Fibroblast of skin of right quadriceps (primary cell): ENCODE data around the gene WDR33.
A peak's percentile ranks its signal among the peaks of the same experiment; 100 is the strongest.

Source experiments
- DNase-seq: peaks from one replicate; pipeline ENCODE4 v3.0.0-alpha.2; 2013

WDR33 gene

GRCh38 chr2:127715778-127716449 lies 95.1 kb downstream of the WDR33 start:
- DNase-seq: no peak

DNA sequence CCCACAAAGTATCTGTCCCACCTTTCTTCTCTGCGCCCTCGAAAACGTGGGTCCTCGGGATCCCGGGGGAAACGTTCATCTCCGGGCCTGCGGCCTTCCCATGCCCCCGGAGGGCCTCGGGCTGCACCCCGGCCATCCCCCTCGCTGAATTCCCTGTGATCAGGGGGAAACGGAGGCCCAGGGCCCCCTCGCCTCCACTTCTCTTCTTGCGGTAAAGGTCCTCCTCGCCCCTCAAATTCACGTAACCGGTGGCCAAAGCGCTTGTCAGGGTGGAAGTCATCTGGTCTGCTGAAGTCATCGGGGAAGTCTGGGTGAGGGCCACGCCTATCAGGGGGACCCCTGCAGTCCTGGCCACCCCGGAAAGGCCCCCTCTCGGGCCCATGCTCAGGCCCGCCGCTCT lies 97.4 kb downstream of the WDR33 start:
- no peak for DNase-seq

DNA sequence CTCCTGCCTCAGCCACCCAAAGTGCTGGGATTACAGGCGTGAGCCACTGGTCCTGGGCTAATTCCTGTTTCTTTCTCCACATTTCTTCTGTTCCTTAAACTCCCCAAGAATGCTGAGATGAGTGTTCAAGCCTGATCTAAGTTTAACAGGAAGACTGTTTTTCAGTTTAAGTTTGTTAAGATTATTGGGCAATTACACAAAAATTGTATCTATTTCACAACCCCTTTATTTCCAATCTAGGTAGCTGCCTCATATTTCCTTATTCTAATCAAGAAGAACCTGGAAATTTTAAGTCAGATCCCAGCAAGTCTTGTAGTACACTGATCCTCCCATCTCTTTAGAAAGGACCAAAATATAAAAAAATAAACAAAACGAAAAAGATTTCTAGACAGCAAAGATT lies 98.0 kb downstream of the WDR33 start:
- DNase-seq: no peak

- DNase-seq: no peak
Measured at GRCh38 chr2:127709336-127709735, 101.6 kb downstream of the WDR33 start.

GRCh38 chr2:127707890-127708648 lies 102.9 kb downstream of the WDR33 start:
- DNase-seq: no peak

- no peak for DNase-seq
Measured at GRCh38 chr2:127706215-127706990, 104.6 kb downstream of the WDR33 start.

- peak; percentile 38 for DNase-seq
Measured at GRCh38 chr2:127705391-127706065, 105.4 kb downstream of the WDR33 start.

DNA sequence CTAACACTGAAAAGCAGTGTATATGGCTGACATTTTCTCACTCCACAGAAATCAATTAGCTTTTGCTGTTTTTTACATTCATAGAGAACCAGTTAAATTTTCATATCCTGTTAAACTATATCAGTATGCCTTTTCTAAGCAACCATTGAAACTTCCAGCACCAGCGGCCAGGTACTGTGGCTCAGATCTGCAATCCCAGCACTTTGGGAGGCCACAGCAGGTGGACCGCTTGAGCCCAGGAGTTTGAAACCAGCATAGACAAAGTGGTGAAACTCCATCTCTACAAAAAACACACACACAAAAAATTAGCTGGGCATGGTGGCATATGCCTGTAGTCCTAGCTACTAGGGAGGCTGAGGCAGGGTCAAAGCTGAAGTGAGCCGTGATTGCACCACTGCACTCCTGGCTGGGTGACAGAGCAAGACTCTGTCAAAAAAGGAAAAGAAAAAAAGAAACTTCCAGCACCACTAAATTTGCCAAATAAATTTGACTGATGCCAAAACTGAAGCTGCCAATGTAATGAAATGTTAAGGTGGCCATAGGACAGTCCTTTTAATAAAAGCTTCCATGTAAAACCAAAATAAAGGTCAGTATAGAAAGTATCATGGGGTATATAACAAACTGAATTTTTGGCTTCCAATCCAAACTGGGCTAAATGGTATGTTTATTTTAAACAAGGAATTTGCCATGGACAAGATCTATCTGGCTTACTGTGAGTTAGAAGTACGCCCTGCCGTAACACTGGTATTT lies 106.2 kb downstream of the WDR33 start:
- no peak for DNase-seq

GRCh38 chr2:127703282-127703681 lies 107.7 kb downstream of the WDR33 start:
- no peak for DNase-seq

DNA sequence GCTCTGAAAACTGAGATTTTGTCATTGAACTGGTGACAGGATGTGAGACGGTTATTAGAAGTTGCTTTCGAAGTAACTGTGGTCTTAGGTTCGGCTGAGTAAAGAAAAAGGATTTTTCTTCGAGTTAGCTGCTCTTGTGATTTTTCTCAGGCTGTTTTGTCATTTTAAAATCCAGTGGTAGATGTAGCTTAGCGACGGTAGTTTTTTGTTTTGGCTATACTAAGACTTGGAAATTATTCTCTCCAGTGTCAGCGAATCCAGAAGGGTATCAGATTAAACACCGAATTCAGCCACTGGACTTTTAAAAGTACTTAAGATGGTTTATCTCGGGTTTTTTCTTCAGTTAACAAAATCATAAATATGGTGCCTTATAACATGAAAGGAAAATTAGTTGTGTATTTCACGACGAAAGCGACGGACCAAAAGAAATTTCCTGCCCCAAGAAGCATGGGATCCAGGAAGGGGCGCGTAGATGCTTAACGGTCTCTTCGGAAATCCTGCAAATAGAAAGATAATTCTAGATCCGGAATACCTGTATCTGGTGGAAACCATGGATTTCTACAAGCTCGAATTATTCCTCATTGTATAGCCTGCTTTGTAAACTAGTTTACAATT lies 108.5 kb downstream of the WDR33 start:
- no peak for DNase-seq

DNA sequence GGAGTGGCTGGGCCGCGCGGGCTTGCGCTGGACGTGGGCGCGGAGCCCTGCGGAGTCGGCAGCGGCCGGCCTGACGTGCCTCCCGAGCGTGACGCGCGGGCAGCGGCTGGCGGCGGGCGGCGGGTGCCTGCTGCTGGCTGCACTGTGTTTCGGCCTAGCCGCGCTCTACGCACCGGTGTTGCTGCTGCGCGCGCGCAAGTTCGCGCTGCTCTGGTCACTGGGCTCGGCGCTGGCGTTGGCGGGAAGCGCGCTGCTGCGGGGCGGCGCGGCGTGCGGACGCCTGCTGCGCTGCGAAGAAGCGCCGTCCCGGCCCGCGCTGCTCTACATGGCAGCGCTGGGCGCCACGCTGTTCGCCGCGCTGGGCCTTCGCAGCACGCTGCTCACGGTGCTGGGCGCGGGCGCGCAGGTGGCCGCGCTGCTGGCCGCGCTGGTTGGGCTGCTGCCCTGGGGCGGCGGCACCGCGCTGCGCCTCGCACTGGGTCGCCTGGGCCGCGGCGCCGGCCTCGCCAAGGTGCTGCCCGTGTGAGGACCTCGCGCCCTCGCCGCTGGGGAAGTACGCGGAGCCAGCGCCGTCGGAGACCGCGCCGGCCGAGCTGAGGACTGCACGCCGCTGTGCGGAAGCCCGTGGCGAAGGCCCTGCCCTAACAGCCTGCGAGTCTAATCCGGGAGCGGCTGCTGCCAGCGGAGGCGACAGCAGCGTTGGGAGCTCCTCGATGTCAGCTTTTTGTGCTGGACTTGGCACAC lies 109.1 kb downstream of the WDR33 start:
- peak; percentile 66 for DNase-seq

DNA sequence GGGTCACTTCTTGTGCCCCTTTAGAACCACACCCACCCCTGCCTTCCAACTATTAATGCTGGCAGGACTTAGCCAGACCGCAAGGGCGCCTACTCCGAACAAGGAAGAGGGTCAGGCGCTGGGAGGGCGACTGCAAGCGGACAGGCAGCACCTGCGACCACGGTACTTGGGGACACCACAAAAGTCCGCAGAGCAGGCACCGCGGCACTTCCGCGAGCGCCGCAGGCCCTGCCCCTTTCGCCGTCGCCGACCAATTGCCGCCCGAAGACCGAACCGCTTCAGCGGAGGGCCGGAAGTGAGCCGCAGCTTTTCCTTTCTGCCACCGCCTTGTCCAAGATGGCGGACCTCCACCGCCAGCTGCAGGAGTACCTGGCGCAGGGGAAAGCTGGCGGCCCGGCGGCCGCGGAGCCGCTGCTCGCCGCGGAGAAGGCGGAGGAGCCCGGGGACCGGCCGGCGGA lies 109.7 kb downstream of the WDR33 start, which contains the start of gene SFT2D3:
TSS of gene SFT2D3 (plus strand) at position 305 of the 458 bp plus-strand sequence. CDS start at position 337, 32 bp downstream.
- DNase-seq: peak; percentile 89

GRCh38 chr2:127700527-127701192 lies 110.3 kb downstream of the WDR33 start:
- no peak for DNase-seq

DNA sequence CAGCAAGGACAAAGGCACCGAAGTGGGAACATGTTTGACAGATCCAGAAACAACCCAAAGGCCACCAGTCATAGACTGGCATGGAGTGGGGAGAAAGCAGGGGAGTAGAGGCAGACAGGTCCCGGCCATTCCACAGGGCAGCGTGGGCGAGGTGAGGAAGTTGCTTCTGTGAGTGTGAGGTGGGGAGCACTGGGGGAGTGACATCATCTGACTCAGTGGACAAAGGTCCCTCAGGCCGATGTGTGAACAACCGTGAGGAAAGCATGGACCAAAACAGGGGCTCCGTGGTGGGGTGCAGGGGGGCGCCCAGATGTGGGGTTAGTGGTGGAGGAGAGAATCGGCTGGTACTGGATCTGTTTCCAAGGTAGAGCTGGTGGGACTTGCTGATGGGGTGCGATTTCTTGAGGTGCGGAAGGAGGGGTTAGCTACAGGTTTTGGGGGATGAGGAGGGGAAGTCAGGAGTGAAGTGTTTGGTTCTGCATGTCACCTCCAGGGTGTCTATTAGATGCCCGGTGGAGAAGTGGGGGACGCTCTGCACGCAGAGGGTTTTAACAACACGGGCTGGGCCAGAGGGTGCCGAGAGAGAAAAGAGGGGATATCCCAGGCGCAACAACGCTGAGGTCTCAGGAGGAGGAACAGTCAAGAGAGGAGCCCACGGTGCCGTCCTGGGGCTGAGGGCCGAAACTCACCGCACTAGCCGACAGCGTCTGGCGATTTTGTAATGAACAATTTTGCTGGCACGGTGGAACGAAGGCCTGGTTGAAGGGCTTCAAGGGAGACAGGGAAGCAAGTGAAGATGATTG lies 112.2 kb downstream of the WDR33 start:
- DNase-seq: no peak

DNA sequence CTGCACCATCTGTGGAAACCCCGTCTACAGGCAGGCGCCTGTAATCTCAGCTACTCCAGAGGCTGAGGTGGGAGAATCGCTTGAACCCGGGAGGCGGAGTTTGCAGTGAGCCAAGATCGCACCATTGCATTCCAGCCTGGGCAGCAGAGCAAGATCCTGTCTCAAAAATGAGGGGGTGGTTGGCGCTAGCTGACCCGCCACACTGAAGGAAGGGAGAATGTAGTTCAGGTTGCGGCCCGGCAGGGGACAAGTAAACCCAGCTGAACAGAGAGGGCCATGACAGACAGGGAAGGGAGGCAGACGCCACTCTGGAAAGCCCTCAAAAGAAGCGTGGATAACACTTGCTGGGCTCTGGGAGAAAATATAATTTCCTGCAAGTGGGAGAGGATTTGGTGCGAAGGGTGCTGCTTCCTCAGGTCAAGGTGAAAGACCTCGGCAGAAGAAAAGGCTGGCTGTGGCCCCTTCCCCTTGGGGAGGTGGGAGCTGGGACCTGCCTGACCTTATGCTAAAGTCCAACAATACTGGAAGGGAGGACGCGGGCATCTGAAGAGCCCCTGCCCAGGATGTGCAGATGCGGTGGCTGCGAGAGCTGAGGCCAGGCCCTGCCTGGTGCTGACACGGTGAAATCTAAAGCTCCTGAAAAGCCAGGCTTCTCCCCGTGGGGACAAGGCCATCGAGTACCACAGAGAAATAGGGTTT lies 113.3 kb downstream of the WDR33 start:
- no peak for DNase-seq

DNA sequence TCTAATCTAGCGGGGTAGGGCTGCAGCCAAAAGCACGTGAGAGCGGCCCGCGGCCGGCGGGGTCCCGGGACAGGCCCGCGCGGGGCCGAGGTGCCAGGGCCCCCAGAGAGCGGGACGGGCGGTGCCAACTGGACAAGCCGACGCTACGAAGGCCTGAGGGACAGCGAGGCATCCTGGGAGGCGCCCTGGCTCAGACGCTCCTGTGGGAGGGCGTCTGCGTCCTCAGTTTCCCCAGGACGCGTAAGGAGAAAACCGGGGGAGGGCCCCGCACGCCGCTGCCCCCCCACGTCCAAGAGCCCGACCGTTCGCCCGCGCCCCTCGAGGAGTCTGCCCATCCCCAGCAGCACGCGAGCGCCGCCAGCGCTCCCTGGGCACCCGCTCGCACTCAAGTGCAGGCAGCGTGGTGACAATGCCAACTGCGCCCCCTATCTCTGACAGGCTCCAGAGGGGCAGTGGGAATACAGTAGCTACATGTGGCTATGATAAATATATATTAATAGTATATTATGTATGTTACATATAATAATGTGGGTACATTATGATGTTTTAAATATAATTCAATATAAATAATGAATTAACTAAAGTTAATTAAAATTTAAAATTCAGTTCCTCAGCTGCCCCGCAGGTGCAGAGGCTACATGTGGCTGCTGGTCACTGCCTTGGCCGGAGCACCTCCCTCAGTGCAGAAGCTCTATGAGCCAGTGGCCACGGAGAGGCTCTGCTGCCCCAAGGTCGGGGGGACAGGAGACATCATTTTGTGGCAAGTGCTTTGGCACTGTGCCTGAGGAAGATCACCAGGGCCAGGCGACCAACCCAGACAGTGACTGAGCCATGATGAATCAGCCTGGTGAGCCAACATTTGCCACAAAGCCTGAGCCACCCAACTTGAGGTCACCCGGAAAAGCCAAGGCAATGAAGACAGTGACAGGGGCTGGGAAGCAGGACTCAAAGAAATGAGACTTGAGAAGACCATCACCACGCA lies 115.2 kb downstream of the WDR33 start:
- DNase-seq: peak; percentile 59

GRCh38 chr2:127694986-127695385 lies 116.0 kb downstream of the WDR33 start:
- DNase-seq: no peak

- no peak for DNase-seq
Measured at GRCh38 chr2:127690696-127691095, 120.3 kb downstream of the WDR33 start.
